ENCODE results near the gene KCNH4. TPM values are rescaled to one million over a fixed set of nuclear protein-coding genes. Genes with fewer than 3 reads are reported as not detected.
"Not testable (repeated sequence)": the region's sequence is repeated elsewhere in the genome, so short reads cannot be mapped to it uniquely, and the experiment has no call there.

The KCNH4 gene
- total RNA-seq (0.05 TPM), polyA plus RNA-seq (0.09 TPM)
- long read RNA-seq, donor 1: 0 reads
- long read RNA-seq, donor 2: 0 reads
- long read RNA-seq, donor 3: 0 reads
- long read RNA-seq, donor 4: 0 reads
- long read RNA-seq, donor 5: 0 reads
- long read RNA-seq, donor 6: 0 reads
- long read RNA-seq, donor 7: 0 reads
- long read RNA-seq, donor 8: 0 reads
- long read RNA-seq, donor 9: 0 reads
- long read RNA-seq, donor 10: 0 reads

DNA sequence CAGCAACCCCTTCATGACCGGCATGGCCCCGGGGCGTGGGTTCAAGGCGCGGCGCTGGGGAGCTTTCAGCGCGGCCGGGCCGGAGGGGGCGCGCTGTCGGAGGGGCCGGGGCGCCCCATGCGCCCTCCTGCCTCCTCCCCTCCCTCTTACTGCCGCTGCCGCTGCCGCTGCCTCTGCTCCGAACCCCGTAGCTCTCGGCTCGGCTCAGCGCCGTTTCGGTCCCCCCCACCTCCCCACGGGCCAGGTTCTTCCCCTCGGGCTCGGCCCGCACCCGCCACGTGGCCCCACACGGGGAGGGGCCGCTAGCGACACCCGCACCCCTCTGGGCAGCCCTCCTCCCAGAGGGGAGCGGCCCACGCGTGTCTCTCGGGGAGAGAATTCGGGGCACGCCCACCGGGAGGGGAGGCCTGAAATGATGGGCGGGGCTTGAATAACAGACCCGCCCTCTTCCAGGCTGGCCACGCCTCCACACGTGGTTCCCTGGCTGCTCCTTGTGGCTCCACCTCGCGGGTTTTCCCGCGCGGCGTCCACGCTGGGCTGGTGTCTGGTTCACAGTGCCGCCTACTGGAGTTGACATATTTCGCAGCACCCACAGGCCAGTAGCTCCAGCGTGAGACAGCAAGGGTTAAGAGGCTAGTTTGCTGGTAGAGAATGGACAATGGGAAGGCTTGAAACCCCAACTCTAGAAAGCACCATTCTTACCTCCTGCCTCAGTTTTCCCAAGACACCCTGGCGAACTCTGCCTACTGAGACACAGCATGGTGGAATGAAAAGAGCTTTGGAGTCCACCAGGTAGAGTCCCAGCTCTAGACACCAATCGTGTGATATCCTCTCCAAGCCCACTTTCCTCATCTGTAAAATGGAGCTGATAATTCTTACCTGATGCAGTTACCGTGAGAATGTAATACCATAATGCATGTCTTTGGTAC, at the start of gene KCNH4:
KCNH4 (minus strand) TSS at position 221 of the 929 bp plus-strand sequence; CDS start at position 24, 197 bp downstream.
- Histone ChIP-seq H3K9me3 (ENCODE audit: control insufficient read depth in 2 of 2, insufficient read depth in 1 of 2, low read length in 1 of 2) (peaks cover 0 to 10% of the 10 kb centered on the region in 2 donors), H3K4me3 (ENCODE audit: low read length in 2 of 2) (peak within 1 kb of the TSS in 1 of 2 donors; percentile 38), H3K27me3 (ENCODE audit: control insufficient read depth in 2 of 2, insufficient read depth in 1 of 2, low read length in 1 of 2) (peaks cover 33 to 71% of the 10 kb centered on the region in 2 donors), H3K4me1 (ENCODE audit: control insufficient read depth in 2 of 2, insufficient read depth in 2 of 2, low read length in 2 of 2) (peaks cover 18 to 43% of the 10 kb centered on the region in 2 donors), H3K36me3 (ENCODE audit: control insufficient read depth in 2 of 2, insufficient read depth in 2 of 2, low read length in 1 of 2) (no peaks in the 10 kb centered on the region), H3K27ac (ENCODE audit: low read depth in 1 of 2, low read length in 1 of 2) (no peak within 1 kb of the TSS)
- peak in 6 of 9 donors; percentile 45 to 81 (median 61) for DNase-seq (ENCODE audit: low read depth in 6 of 9, low spot score in 9 of 9)
- WGBS: 5% methylated on average over 60 of the region's 60 CpGs

DNA sequence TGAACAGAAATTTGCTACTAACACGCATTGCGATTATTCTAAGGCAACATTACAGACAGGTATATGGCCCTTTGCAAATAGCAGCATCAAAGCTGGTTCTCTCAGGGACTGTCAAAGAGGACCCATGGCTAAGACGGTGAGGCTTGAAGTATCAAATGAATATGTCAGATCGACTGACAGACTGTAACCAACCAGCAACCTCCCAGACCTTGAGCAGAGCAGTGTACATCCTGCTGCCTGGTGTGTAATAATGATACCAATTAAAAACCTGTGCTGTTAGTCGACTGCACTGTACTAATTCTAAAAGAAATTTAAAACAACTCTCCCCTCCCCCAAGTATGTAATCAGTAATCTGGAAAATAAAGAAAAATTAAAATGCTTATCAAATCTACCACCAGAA, 49.3 kb upstream of the KCNH4 start:
- DNase-seq (ENCODE audit: low read depth in 6 of 9, low spot score in 9 of 9): no peak
- H3K4me3 ChIP-seq (ENCODE audit: low read length in 2 of 2): no peak overlapping the region
- 96% methylated on average over 5 of the region's 5 CpGs for WGBS
- H3K9me3 ChIP-seq (ENCODE audit: control insufficient read depth in 2 of 2, insufficient read depth in 1 of 2, low read length in 1 of 2): no peaks in the 10 kb centered on the region
- H3K4me1 ChIP-seq (ENCODE audit: control insufficient read depth in 2 of 2, insufficient read depth in 2 of 2, low read length in 2 of 2): no peaks in the 10 kb centered on the region
- no peaks in the 10 kb centered on the region for H3K27me3 ChIP-seq (ENCODE audit: control insufficient read depth in 2 of 2, insufficient read depth in 1 of 2, low read length in 1 of 2)
- no peak overlapping the region for H3K27ac ChIP-seq (ENCODE audit: low read depth in 1 of 2, low read length in 1 of 2)
- peaks cover 9 to 27% of the 10 kb centered on the region in 2 donors for H3K36me3 ChIP-seq (ENCODE audit: control insufficient read depth in 2 of 2, insufficient read depth in 2 of 2, low read length in 1 of 2)

DNA sequence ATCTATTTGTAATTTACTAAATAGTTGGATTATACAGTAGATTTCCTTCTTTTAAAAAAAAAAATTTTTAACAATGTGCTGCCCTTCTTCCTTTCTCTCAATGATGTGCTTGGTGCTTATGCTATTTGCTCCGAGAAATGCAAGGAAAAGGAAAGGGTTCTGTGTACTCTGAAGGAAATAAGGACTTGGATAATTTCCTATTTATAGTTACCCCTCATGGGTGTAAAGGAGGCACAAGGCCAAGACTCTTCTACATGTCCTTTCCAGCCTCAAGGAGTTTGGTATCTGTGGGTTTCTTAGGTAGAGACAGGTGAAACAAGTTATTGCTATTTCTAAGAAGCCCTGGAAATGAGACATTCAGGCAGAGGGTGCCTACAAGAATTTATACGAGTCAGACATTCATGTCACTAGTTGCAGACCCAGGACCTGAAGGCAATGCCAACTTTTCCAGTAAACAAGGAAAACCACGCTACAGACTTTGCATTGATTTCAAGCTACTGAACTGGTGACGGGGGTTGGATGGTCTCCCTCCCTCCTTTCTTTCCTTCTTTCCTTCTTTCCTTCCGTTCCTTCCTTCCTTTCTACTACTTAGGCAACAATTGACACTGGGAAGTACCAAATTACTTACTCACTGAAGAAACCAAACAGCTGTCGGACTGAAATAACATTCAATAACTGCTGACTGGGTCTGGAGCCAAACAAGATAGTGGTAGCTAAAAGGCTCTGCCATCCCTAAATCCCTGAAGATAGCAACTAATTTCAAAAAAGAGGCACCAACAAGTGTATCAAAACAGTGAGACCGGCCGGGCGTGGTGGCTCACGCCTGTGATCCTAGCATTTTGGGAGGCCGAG, 47.1 kb upstream of the KCNH4 start:
- DNase-seq (ENCODE audit: low read depth in 6 of 9, low spot score in 9 of 9): no peak
- no peak overlapping the region for H3K4me3 ChIP-seq (ENCODE audit: low read length in 2 of 2)
- WGBS: 95% methylated on average over 11 of the region's 11 CpGs
- no peaks in the 10 kb centered on the region for H3K4me1 ChIP-seq (ENCODE audit: control insufficient read depth in 2 of 2, insufficient read depth in 2 of 2, low read length in 2 of 2)
- peaks cover 23 to 47% of the 10 kb centered on the region in 2 donors for H3K36me3 ChIP-seq (ENCODE audit: control insufficient read depth in 2 of 2, insufficient read depth in 2 of 2, low read length in 1 of 2)
- H3K9me3 ChIP-seq (ENCODE audit: control insufficient read depth in 2 of 2, insufficient read depth in 1 of 2, low read length in 1 of 2): no peaks in the 10 kb centered on the region
- H3K27ac ChIP-seq (ENCODE audit: low read depth in 1 of 2, low read length in 1 of 2): no peak overlapping the region
- H3K27me3 ChIP-seq (ENCODE audit: control insufficient read depth in 2 of 2, insufficient read depth in 1 of 2, low read length in 1 of 2): no peaks in the 10 kb centered on the region

- DNase-seq (ENCODE audit: low read depth in 6 of 9, low spot score in 9 of 9): no peak
- Histone ChIP-seq H3K36me3 (ENCODE audit: control insufficient read depth in 2 of 2, insufficient read depth in 2 of 2, low read length in 1 of 2) (peaks cover 31 to 66% of the 10 kb centered on the region in 2 donors), H3K9me3 (ENCODE audit: control insufficient read depth in 2 of 2, insufficient read depth in 1 of 2, low read length in 1 of 2) (no peaks in the 10 kb centered on the region), H3K27ac (ENCODE audit: low read depth in 1 of 2, low read length in 1 of 2) (no peak overlapping the region), H3K4me3 (ENCODE audit: low read length in 2 of 2) (no peak overlapping the region), H3K27me3 (ENCODE audit: control insufficient read depth in 2 of 2, insufficient read depth in 1 of 2, low read length in 1 of 2) (no peaks in the 10 kb centered on the region), H3K4me1 (ENCODE audit: control insufficient read depth in 2 of 2, insufficient read depth in 2 of 2, low read length in 2 of 2) (peaks cover 0 to 3% of the 10 kb centered on the region in 2 donors)
- 97% methylated on average over 5 of the region's 5 CpGs for WGBS
Observed at GRCh38 chr17:42225646-42226045, 44.7 kb upstream of the KCNH4 start.

- Histone ChIP-seq H3K36me3 (ENCODE audit: control insufficient read depth in 2 of 2, insufficient read depth in 2 of 2, low read length in 1 of 2) (peaks cover 35 to 71% of the 10 kb centered on the region in 2 donors), H3K4me1 (ENCODE audit: control insufficient read depth in 2 of 2, insufficient read depth in 2 of 2, low read length in 2 of 2) (peaks cover 0 to 3% of the 10 kb centered on the region in 2 donors), H3K9me3 (ENCODE audit: control insufficient read depth in 2 of 2, insufficient read depth in 1 of 2, low read length in 1 of 2) (no peaks in the 10 kb centered on the region), H3K27ac (ENCODE audit: low read depth in 1 of 2, low read length in 1 of 2) (no peak overlapping the region), H3K27me3 (ENCODE audit: control insufficient read depth in 2 of 2, insufficient read depth in 1 of 2, low read length in 1 of 2) (no peaks in the 10 kb centered on the region), H3K4me3 (ENCODE audit: low read length in 2 of 2) (no peak overlapping the region)
- 99% methylated on average over 6 of the region's 6 CpGs for WGBS
- no peak for DNase-seq (ENCODE audit: low read depth in 6 of 9, low spot score in 9 of 9)
Observed at GRCh38 chr17:42224651-42225050, 43.7 kb upstream of the KCNH4 start.

DNA sequence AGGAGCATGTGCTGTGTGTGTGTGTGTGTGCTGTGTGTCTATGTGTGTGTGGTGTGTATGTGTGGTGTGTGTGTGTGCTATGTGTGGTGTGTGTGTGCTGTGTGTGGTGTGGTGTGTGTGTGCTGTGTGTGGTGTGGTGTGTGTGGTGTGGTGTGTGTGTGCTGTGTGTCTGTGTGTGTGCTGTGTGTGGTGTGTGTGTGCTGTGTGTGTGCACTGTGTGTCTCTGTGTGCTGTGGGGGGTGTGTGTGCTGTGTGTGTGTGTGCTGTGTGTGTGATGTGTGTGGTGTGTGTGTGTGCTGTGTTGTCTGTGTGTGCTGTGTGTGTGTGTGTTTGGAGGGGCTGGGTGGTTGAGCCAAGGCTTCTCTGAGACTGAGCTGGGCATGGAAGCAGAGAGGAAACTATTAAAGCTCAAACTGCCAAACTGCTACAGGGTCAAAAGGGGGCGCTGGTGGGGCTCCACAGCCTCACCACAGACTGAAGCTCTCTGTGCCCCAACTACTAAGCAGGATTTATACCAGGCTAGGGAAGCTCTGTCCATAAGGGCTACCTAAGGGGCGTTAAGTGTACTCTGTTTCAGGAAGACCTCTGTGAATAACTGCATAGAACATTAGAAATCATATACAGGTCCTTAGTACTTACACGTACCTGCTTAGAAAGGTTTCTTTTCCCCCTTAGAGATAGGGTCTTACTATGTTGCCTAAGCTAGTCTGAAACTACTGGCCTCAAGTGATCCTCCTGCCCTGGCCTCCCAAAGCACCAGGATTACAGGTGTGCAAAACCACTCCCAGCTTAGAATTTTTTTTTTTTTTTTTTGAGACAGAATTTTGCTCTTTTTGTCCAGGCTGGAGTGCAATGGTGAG, 41.2 kb upstream of the KCNH4 start:
- Histone ChIP-seq H3K27me3 (ENCODE audit: control insufficient read depth in 2 of 2, insufficient read depth in 1 of 2, low read length in 1 of 2) (no peaks in the 10 kb centered on the region), H3K9me3 (ENCODE audit: control insufficient read depth in 2 of 2, insufficient read depth in 1 of 2, low read length in 1 of 2) (no peaks in the 10 kb centered on the region), H3K4me3 (ENCODE audit: low read length in 2 of 2) (no peak overlapping the region), H3K27ac (ENCODE audit: low read depth in 1 of 2, low read length in 1 of 2) (no peak overlapping the region), H3K36me3 (ENCODE audit: control insufficient read depth in 2 of 2, insufficient read depth in 2 of 2, low read length in 1 of 2) (peaks cover 48 to 69% of the 10 kb centered on the region in 2 donors), H3K4me1 (ENCODE audit: control insufficient read depth in 2 of 2, insufficient read depth in 2 of 2, low read length in 2 of 2) (peaks cover 0 to 3% of the 10 kb centered on the region in 2 donors)
- DNase-seq (ENCODE audit: low read depth in 6 of 9, low spot score in 9 of 9): peak; percentile 34 to 82 (median 61)
- WGBS: 65% methylated on average over 3 of the region's 3 CpGs

DNA sequence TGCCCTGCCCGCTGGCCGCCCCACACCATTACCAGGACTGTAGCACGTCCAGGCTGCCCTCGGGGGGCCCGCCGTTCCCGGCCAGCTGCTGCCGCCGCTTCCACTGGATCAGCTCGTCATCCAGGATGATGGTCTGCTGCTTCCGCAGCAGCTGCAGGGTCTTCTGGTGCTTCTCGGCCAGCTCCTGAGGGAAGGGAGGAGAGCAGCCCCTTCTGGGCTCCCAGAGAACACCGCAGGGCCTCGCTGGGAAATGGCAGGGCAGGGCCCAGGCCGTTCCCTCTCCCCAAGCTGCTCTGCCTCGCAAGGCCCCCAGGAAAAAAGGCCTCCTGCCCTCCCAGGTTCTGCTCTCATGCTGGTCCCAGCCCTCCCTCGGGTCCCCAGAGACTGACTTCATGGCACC, 38.3 kb upstream of the KCNH4 start:
- not testable (repeated sequence) for H3K4me1 ChIP-seq (ENCODE audit: control insufficient read depth in 2 of 2, insufficient read depth in 2 of 2, low read length in 2 of 2); H3K4me3 ChIP-seq (ENCODE audit: low read length in 2 of 2); H3K9me3 ChIP-seq (ENCODE audit: control insufficient read depth in 2 of 2, insufficient read depth in 1 of 2, low read length in 1 of 2); H3K27ac ChIP-seq (ENCODE audit: low read depth in 1 of 2, low read length in 1 of 2); DNase-seq (ENCODE audit: low read depth in 6 of 9, low spot score in 9 of 9); H3K27me3 ChIP-seq (ENCODE audit: control insufficient read depth in 2 of 2, insufficient read depth in 1 of 2, low read length in 1 of 2)
- peaks cover 60 to 74% of the 10 kb centered on the region in 2 donors for H3K36me3 ChIP-seq (ENCODE audit: control insufficient read depth in 2 of 2, insufficient read depth in 2 of 2, low read length in 1 of 2)
- 100% methylated on average over 3 of the region's 17 CpGs for WGBS

DNA sequence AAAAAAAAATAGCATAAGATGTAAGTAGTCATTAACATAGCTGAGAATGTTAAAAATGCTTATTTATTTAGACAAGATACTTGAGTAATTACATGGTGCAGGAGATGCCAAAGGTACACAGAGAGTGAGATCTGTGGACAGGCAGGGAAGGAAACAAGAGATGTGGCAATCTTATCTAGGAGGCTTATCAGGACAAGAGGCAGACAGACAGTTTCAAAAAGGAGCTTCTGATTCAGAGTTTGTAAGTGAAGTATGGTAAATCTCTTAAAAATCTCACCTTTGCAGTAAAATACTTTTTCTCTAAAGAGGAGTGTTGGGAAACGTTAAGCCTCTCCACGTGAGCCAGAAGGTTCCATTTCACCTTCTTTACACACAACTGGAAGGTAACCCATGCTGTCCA, 33.2 kb upstream of the KCNH4 start:
- H3K9me3 ChIP-seq (ENCODE audit: control insufficient read depth in 2 of 2, insufficient read depth in 1 of 2, low read length in 1 of 2): no peaks in the 10 kb centered on the region
- no peaks in the 10 kb centered on the region for H3K4me1 ChIP-seq (ENCODE audit: control insufficient read depth in 2 of 2, insufficient read depth in 2 of 2, low read length in 2 of 2)
- DNase-seq (ENCODE audit: low read depth in 6 of 9, low spot score in 9 of 9): no peak
- no peak overlapping the region for H3K27ac ChIP-seq (ENCODE audit: low read depth in 1 of 2, low read length in 1 of 2)
- H3K36me3 ChIP-seq (ENCODE audit: control insufficient read depth in 2 of 2, insufficient read depth in 2 of 2, low read length in 1 of 2): peaks cover 73 to 77% of the 10 kb centered on the region in 2 donors
- H3K27me3 ChIP-seq (ENCODE audit: control insufficient read depth in 2 of 2, insufficient read depth in 1 of 2, low read length in 1 of 2): no peaks in the 10 kb centered on the region
- WGBS: 93% methylated on average over 2 of the region's 2 CpGs
- no peak overlapping the region for H3K4me3 ChIP-seq (ENCODE audit: low read length in 2 of 2)

Measured in thymus (tissue), 14 donors.